ENCODE measurements around the gene SERP2.

DNA sequence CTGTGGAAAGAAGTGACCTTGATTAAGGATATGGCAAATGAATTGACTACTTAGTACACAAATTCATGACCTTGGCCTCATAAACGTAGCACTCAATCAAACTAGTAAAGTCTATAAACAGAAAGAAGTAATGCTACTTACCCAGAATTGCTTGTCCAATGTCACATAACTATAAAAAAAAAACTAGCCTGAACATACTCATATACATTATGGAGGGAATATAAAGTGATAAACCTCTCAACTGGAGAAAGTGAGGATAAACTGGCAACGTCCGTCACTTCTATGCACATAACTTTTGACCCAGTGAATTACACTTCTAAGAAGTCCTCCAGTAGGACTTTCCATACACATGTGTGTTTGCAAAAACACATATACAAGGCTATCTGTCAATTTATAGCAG, 7.7 kb upstream of the SERP2 start:
- TF ChIP-seq, protein P1, sequence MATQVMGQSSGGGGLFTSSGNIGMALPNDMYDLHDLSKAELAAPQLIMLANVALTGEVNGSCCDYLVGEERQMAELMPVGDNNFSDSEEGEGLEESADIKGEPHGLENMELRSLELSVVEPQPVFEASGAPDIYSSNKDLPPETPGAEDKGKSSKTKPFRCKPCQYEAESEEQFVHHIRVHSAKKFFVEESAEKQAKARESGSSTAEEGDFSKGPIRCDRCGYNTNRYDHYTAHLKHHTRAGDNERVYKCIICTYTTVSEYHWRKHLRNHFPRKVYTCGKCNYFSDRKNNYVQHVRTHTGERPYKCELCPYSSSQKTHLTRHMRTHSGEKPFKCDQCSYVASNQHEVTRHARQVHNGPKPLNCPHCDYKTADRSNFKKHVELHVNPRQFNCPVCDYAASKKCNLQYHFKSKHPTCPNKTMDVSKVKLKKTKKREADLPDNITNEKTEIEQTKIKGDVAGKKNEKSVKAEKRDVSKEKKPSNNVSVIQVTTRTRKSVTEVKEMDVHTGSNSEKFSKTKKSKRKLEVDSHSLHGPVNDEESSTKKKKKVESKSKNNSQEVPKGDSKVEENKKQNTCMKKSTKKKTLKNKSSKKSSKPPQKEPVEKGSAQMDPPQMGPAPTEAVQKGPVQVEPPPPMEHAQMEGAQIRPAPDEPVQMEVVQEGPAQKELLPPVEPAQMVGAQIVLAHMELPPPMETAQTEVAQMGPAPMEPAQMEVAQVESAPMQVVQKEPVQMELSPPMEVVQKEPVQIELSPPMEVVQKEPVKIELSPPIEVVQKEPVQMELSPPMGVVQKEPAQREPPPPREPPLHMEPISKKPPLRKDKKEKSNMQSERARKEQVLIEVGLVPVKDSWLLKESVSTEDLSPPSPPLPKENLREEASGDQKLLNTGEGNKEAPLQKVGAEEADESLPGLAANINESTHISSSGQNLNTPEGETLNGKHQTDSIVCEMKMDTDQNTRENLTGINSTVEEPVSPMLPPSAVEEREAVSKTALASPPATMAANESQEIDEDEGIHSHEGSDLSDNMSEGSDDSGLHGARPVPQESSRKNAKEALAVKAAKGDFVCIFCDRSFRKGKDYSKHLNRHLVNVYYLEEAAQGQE (tag by site-specific recombination; IDR thresholded peaks at IDR 0.05), result no peak
- TF ChIP-seq GLI4 (tag by site-specific recombination; IDR thresholded peaks at IDR 0.05) (no peak), ZSCAN23 (tag by site-specific recombination; IDR thresholded peaks at IDR 0.05) (no peak), ZNF223 (tag by site-specific recombination; IDR thresholded peaks at IDR 0.05) (no peak), ZNF121 (tag by site-specific recombination; IDR thresholded peaks at IDR 0.05) (no peak), KLF10 (tag by site-specific recombination; IDR thresholded peaks at IDR 0.05) (no peak)

Data from HEK293 (cell line).